H1 (cell line): Measurements from ENCODE around the gene PRR12.
"Not testable (repeated sequence)": the region's sequence is repeated elsewhere in the genome, so short reads cannot be mapped to it uniquely, and the experiment has no call there.

Source experiments
- ATF2 ChIP-seq: IDR thresholded peaks from 2 replicates; pipeline ENCODE4 v1.6.1; 2012; ENCODE audit warnings: low read length, inconsistent platforms
- ATF3 ChIP-seq: IDR thresholded peaks from 2 replicates; pipeline ENCODE4 v1.6.1; 2011; ENCODE audit warnings: low read depth, mild to moderate bottlenecking, low read length; ENCODE audit not compliant: insufficient read depth
- CBX5 ChIP-seq: fragments of 300-800, 300-1000 bp; sonication (generic); IDR thresholded peaks from 2 replicates; pipeline ENCODE4 v1.7.1; 2016; ENCODE audit warnings: antibody characterized with exemption, low read length, low read depth
- CBX8 ChIP-seq: fragments of 300-800, 300-1000 bp; sonication (generic); IDR thresholded peaks from 2 replicates; pipeline ENCODE4 v1.7.1; 2016; ENCODE audit warnings: low read depth, low read length, borderline replicate concordance
- CHD2 ChIP-seq: IDR thresholded peaks from 2 replicates; pipeline ENCODE4 v1.6.1; 2012; ENCODE audit warnings: low read length, improper control_type of control experiment
- EZH2 ChIP-seq: fragments of 200-600 bp; sonication (generic); IDR thresholded peaks from 2 replicates; pipeline ENCODE4 v1.7.1; 2012; ENCODE audit warnings: low read depth, mild to moderate bottlenecking, moderate library complexity, low read length, inconsistent platforms; ENCODE audit not compliant: severe bottlenecking
- PHF8 ChIP-seq: fragments of 200-600 bp; sonication (generic); conservative IDR thresholded peaks from 2 replicates; pipeline ENCODE4 v1.7.1; 2012; ENCODE audit warnings: low read depth, mild to moderate bottlenecking, inconsistent platforms, low read length, moderate library complexity
- POLR2AphosphoS5 ChIP-seq: IDR thresholded peaks from 2 replicates; pipeline ENCODE4 v1.6.1; 2011; ENCODE audit warnings: low read depth, low read length
- SIRT6 ChIP-seq: IDR thresholded peaks from one replicate; pipeline ENCODE4 v1.7.1; 2012; ENCODE audit warnings: low read length, inconsistent platforms
- SRF ChIP-seq: IDR thresholded peaks from 2 replicates; pipeline ENCODE4 v1.6.1; 2011; ENCODE audit warnings: mild to moderate bottlenecking, low read depth, low read length, moderate library complexity
- YY1 ChIP-seq: IDR thresholded peaks from 2 replicates; pipeline ENCODE4 v1.6.1; 2011; ENCODE audit warnings: low read depth, mild to moderate bottlenecking, low read length
- TF ChIP-seq, protein P1 (sequence below), 3 experiments: IDR thresholded peaks; 1 replicate in 2 of 3; 2 replicates in 1 of 3; pipeline versions ENCODE4 v1.5.1 to v1.6.1; 2011; ENCODE audit warnings: low read length in 3 of 3, mild to moderate bottlenecking in 3 of 3, inconsistent platforms in 2 of 3, low read depth in 1 of 3, moderate library complexity in 1 of 3; ENCODE audit not compliant: insufficient read depth in 1 of 3; ENCODE audit errors: control extremely low read depth in 1 of 3

DNA sequence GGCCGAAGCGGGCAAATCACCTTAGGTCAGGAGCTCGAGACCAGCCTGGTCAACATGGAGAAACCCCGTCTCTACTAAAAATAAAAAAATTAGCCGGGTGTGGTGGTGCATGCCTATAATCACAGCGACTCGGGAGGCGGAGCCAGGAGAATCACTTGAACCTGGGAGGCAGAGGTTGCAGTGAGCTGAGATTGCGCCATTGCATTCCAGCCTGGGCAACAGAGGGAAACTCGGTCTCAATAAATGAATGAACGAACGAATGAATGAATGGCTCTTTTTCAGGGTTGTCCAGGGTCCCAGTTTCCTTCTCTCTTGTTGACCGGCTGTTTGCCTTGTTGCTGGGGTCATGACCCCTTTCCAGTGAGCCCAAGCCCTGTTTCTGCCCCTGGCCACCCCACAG lies 26.9 kb downstream of the PRR12 start:
- not testable (repeated sequence) for TF ChIP-seq CBX8, ATF3, CHD2, POLR2AphosphoS5, SRF, SIRT6, ATF2, CBX5, YY1, PHF8, EZH2
- TF ChIP-seq, protein P1, sequence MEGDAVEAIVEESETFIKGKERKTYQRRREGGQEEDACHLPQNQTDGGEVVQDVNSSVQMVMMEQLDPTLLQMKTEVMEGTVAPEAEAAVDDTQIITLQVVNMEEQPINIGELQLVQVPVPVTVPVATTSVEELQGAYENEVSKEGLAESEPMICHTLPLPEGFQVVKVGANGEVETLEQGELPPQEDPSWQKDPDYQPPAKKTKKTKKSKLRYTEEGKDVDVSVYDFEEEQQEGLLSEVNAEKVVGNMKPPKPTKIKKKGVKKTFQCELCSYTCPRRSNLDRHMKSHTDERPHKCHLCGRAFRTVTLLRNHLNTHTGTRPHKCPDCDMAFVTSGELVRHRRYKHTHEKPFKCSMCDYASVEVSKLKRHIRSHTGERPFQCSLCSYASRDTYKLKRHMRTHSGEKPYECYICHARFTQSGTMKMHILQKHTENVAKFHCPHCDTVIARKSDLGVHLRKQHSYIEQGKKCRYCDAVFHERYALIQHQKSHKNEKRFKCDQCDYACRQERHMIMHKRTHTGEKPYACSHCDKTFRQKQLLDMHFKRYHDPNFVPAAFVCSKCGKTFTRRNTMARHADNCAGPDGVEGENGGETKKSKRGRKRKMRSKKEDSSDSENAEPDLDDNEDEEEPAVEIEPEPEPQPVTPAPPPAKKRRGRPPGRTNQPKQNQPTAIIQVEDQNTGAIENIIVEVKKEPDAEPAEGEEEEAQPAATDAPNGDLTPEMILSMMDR (IDR thresholded peaks at IDR 0.05; ENCODE audit: control extremely low read depth in 1 of 3, insufficient read depth in 1 of 3, low read depth in 1 of 3, low read length in 3 of 3), result not testable (repeated sequence)
